ENCODE results near the gene TEX29. TPM values are rescaled to one million over a fixed set of nuclear protein-coding genes. Genes with fewer than 3 reads are reported as not detected.

TEX29 gene
- total RNA-seq, 1 donor from 2014 or later = not detected

- intact Hi-C loops (cut with micrococcal nuclease) = no loop called here
- H3K4me1 ChIP-seq = no peaks in the 10 kb centered on the region
- H3K36me3 ChIP-seq = peaks cover 79% of the 10 kb centered on the region
- no peak for TF ChIP-seq CTCF (IDR thresholded peaks at IDR 0.05; ENCODE audit: borderline replicate concordance)
- H3K27me3 ChIP-seq (ENCODE audit: low read depth) = no peaks in the 10 kb centered on the region
- H3K4me3 ChIP-seq = no peak overlapping the region
- no peaks in the 10 kb centered on the region for H3K9me3 ChIP-seq (replicated peaks)
- H3K27ac ChIP-seq (replicated peaks) = no peak overlapping the region
- DNase-seq = no peak
Observed at GRCh38 chr13:111292710-111293485, 27.5 kb upstream of the TEX29 start.

GRCh38 chr13:111295886-111296285 lies 24.6 kb upstream of the TEX29 start:
- TF ChIP-seq CTCF (IDR thresholded peaks at IDR 0.05; ENCODE audit: borderline replicate concordance) = no peak
- Histone ChIP-seq H3K4me1 (no peaks in the 10 kb centered on the region), H3K9me3 (replicated peaks) (no peaks in the 10 kb centered on the region), H3K36me3 (peaks cover 70% of the 10 kb centered on the region), H3K27ac (replicated peaks) (no peak overlapping the region), H3K27me3 (ENCODE audit: low read depth) (no peaks in the 10 kb centered on the region), H3K4me3 (no peak overlapping the region)
- no peak for DNase-seq
- intact Hi-C loops (cut with micrococcal nuclease) = no loop called here

- TF ChIP-seq CTCF (IDR thresholded peaks at IDR 0.05; ENCODE audit: borderline replicate concordance) = no peak
- Histone ChIP-seq H3K4me3 (no peak overlapping the region), H3K4me1 (no peaks in the 10 kb centered on the region), H3K9me3 (replicated peaks) (no peaks in the 10 kb centered on the region), H3K27ac (replicated peaks) (no peak overlapping the region), H3K36me3 (peaks cover 70% of the 10 kb centered on the region), H3K27me3 (ENCODE audit: low read depth) (no peaks in the 10 kb centered on the region)
- intact Hi-C loops (cut with micrococcal nuclease) = no loop called here
- DNase-seq = no peak
Observed at GRCh38 chr13:111296417-111296816, 24.0 kb upstream of the TEX29 start.

GRCh38 chr13:111298214-111298975 lies 22.0 kb upstream of the TEX29 start:
- Histone ChIP-seq H3K4me3 (no peak overlapping the region), H3K4me1 (no peaks in the 10 kb centered on the region), H3K27me3 (ENCODE audit: low read depth) (no peaks in the 10 kb centered on the region), H3K36me3 (peaks cover 70% of the 10 kb centered on the region), H3K9me3 (replicated peaks) (no peaks in the 10 kb centered on the region), H3K27ac (replicated peaks) (no peak overlapping the region)
- no peak for TF ChIP-seq CTCF (IDR thresholded peaks at IDR 0.05; ENCODE audit: borderline replicate concordance)
- intact Hi-C loops (cut with micrococcal nuclease) = no loop called here
- DNase-seq = no peak

- no peaks in the 10 kb centered on the region for H3K27me3 ChIP-seq (ENCODE audit: low read depth)
- H3K4me1 ChIP-seq = no peaks in the 10 kb centered on the region
- intact Hi-C loops (cut with micrococcal nuclease) = no loop called here
- H3K4me3 ChIP-seq = no peak overlapping the region
- peaks cover 80% of the 10 kb centered on the region for H3K36me3 ChIP-seq
- no peaks in the 10 kb centered on the region for H3K9me3 ChIP-seq (replicated peaks)
- no peak for DNase-seq
- no peak overlapping the region for H3K27ac ChIP-seq (replicated peaks)
- no peak for TF ChIP-seq CTCF (IDR thresholded peaks at IDR 0.05; ENCODE audit: borderline replicate concordance)
Observed at GRCh38 chr13:111302045-111302726, 18.3 kb upstream of the TEX29 start.

All from left ventricle myocardium inferior (tissue), 1 donor.